ENCODE measurements around the gene RPE.

- TF ChIP-seq CTCF (IDR thresholded peaks at IDR 0.05) (no peak), POLR2A (IDR thresholded peaks at IDR 0.05) (no peak)
These were observed 11.6 kb upstream of the RPE start for GRCh38 chr2:209990838-209991237.

Measured in lower leg skin (tissue), 3 donors.